ENCODE results near the gene MYMX. TPM values are rescaled to one million over a fixed set of nuclear protein-coding genes. Genes with fewer than 3 reads are reported as not detected.

The MYMX gene
- total and polyA plus RNA-seq, 2 of the 13 experiments (the other 11 are each of a cell fraction or from before 2014, with no cell fraction given) = not detected

DNA sequence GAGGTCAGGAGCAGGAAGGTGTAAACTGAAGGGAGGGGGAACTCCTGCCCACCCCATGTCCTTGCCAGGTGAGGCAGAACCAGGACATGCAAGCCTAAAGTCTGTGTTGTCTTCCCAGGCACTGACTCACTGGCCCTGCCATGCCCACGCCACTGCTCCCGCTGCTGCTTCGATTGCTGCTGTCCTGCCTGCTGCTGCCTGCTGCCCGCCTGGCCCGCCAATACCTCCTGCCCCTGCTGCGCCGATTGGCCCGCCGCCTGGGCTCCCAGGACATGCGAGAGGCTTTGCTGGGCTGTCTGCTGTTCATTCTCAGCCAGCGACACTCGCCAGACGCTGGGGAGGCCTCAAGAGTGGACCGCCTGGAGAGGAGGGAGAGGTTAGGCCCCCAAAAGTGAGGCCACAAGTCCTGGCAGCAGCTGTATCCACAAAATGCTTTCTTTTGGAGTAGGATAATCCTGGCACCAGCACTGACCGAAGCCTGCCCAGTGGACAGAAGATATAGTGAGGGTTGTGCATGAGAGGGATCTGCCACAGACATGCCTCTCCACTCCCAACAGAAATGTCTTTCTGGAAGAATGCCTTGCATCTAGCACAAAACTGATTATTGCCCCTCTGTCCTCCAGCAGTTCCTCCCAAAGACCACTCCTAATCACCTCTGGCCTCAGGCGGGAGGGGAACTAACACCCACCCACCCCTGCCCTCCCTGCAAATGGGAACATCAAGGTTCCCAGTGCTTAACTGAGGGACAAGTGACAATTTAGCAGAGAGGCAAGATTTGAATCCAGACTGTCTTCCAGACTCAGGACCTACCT, 812 bp downstream of the MYMX start (continued):
- peak; percentile 96 for TF ChIP-seq MAX (IDR thresholded peaks at IDR 0.05)
- TF ChIP-seq HNRNPL (IDR thresholded peaks at IDR 0.05; ENCODE audit: low read depth, low read length) = peak; percentile 84; the same call in 1 of the 2 replicates
- 0 out of 2 replicates have a peak, but pooled peaks have one; percentile 36 for TF ChIP-seq ZNF441 (CRISPR knock-in tag; IDR thresholded peaks at IDR 0.05; ENCODE audit: borderline replicate concordance)
- no peak for TF ChIP-seq MAFG (CRISPR knock-in tag; IDR thresholded peaks at IDR 0.05)
- no peak for TF ChIP-seq ZNF670 (CRISPR knock-in tag; IDR thresholded peaks at IDR 0.05; ENCODE audit: borderline replicate concordance)
- TF ChIP-seq RFXAP (CRISPR knock-in tag; IDR thresholded peaks at IDR 0.05; ENCODE audit: borderline replicate concordance) = 0 out of 2 replicates have a peak, but pooled peaks have one; percentile 53
- TF ChIP-seq SIX4 (CRISPR knock-in tag; IDR thresholded peaks at IDR 0.05) = 0 out of 2 replicates have a peak, but pooled peaks have one; percentile 33
- TF ChIP-seq, protein P1, sequence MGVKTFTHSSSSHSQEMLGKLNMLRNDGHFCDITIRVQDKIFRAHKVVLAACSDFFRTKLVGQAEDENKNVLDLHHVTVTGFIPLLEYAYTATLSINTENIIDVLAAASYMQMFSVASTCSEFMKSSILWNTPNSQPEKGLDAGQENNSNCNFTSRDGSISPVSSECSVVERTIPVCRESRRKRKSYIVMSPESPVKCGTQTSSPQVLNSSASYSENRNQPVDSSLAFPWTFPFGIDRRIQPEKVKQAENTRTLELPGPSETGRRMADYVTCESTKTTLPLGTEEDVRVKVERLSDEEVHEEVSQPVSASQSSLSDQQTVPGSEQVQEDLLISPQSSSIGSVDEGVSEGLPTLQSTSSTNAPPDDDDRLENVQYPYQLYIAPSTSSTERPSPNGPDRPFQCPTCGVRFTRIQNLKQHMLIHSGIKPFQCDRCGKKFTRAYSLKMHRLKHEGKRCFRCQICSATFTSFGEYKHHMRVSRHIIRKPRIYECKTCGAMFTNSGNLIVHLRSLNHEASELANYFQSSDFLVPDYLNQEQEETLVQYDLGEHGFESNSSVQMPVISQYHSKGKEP (CRISPR knock-in tag; IDR thresholded peaks at IDR 0.05) = no peak
- no peak for TF ChIP-seq ZBTB3 (CRISPR knock-in tag; IDR thresholded peaks at IDR 0.05; ENCODE audit: borderline replicate concordance, low read depth)
- no peak for TF ChIP-seq SMARCE1 (IDR thresholded peaks at IDR 0.05; ENCODE audit: borderline replicate concordance)
- TF ChIP-seq ARHGAP35 (CRISPR knock-in tag; IDR thresholded peaks at IDR 0.05; ENCODE audit: borderline replicate concordance) = peak; percentile 51; the same call in 1 of the 2 replicates
- no peak for TF ChIP-seq ZBTB7B (CRISPR knock-in tag; IDR thresholded peaks at IDR 0.05)
- TF ChIP-seq, protein P2, sequence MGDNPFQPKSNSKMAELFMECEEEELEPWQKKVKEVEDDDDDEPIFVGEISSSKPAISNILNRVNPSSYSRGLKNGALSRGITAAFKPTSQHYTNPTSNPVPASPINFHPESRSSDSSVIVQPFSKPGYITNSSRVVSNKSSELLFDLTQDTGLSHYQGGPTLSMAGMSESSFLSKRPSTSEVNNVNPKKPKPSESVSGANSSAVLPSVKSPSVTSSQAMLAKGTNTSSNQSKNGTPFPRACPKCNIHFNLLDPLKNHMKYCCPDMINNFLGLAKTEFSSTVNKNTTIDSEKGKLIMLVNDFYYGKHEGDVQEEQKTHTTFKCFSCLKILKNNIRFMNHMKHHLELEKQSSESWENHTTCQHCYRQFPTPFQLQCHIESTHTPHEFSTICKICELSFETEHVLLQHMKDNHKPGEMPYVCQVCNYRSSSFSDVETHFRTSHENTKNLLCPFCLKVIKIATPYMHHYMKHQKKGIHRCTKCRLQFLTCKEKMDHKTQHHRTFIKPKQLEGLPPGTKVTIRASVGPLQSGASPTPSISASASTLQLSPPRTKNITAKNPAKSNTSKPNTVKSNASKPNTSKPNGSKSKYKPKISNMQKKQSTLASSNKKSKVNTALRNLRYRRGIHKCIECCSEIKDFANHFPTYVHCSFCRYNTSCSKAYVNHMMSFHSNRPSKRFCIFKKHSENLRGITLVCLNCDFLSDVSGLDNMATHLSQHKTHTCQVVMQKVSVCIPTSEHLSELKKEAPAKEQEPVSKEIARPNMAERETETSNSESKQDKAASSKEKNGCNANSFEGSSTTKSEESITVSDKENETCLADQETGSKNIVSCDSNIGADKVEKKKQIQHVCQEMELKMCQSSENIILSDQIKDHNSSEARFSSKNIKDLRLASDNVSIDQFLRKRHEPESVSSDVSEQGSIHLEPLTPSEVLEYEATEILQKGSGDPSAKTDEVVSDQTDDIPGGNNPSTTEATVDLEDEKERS (CRISPR knock-in tag; IDR thresholded peaks at IDR 0.05) = 0 out of 2 replicates have a peak, but pooled peaks have one; percentile 28
- peak; percentile 82 for TF ChIP-seq MXD3 (CRISPR knock-in tag; IDR thresholded peaks at IDR 0.05)
- TF ChIP-seq TEAD3 (CRISPR knock-in tag; optimal IDR thresholded peaks at IDR 0.05; ENCODE audit: borderline replicate concordance) = peak; percentile 53
- no peak for TF ChIP-seq MTF2 (CRISPR knock-in tag; IDR thresholded peaks at IDR 0.05; ENCODE audit: borderline replicate concordance)
- peak; percentile 84 for TF ChIP-seq ZNF788 (CRISPR knock-in tag; IDR thresholded peaks at IDR 0.05; ENCODE audit: borderline replicate concordance)
- no peak for TF ChIP-seq ZNF20 (CRISPR knock-in tag; IDR thresholded peaks at IDR 0.05)
- TF ChIP-seq, protein P3, sequence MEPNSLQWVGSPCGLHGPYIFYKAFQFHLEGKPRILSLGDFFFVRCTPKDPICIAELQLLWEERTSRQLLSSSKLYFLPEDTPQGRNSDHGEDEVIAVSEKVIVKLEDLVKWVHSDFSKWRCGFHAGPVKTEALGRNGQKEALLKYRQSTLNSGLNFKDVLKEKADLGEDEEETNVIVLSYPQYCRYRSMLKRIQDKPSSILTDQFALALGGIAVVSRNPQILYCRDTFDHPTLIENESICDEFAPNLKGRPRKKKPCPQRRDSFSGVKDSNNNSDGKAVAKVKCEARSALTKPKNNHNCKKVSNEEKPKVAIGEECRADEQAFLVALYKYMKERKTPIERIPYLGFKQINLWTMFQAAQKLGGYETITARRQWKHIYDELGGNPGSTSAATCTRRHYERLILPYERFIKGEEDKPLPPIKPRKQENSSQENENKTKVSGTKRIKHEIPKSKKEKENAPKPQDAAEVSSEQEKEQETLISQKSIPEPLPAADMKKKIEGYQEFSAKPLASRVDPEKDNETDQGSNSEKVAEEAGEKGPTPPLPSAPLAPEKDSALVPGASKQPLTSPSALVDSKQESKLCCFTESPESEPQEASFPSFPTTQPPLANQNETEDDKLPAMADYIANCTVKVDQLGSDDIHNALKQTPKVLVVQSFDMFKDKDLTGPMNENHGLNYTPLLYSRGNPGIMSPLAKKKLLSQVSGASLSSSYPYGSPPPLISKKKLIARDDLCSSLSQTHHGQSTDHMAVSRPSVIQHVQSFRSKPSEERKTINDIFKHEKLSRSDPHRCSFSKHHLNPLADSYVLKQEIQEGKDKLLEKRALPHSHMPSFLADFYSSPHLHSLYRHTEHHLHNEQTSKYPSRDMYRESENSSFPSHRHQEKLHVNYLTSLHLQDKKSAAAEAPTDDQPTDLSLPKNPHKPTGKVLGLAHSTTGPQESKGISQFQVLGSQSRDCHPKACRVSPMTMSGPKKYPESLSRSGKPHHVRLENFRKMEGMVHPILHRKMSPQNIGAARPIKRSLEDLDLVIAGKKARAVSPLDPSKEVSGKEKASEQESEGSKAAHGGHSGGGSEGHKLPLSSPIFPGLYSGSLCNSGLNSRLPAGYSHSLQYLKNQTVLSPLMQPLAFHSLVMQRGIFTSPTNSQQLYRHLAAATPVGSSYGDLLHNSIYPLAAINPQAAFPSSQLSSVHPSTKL (CRISPR knock-in tag; IDR thresholded peaks at IDR 0.05) = no peak
- TF ChIP-seq ZNF317 (CRISPR knock-in tag; IDR thresholded peaks at IDR 0.05) = 0 out of 2 replicates have a peak, but pooled peaks have one; percentile 15
